Osteocyte (in vitro differentiated cells): ENCODE measurements around the gene MEG3. TPM values are rescaled to one million over a fixed set of nuclear protein-coding genes. Genes with fewer than 3 reads are reported as not detected.

Experiments
- DNase-seq: peaks from one replicate; pipeline ENCODE4 v3.0.0; 2021; ENCODE audit warnings: mixed read lengths; ENCODE audit not compliant: unreplicated experiment; ENCODE audit errors: extremely low spot score
- H3K27ac Mint-ChIP-seq: one replicate; pipeline ENCODE4 v1.8.0; 2021; ENCODE audit warnings: mild to moderate bottlenecking, mixed read lengths; ENCODE audit not compliant: unreplicated experiment
- H3K27me3 Mint-ChIP-seq: one replicate; pipeline ENCODE4 v1.8.0; 2021; ENCODE audit warnings: mixed read lengths; ENCODE audit not compliant: unreplicated experiment
- H3K36me3 Mint-ChIP-seq: one replicate; pipeline ENCODE4 v1.8.0; 2021; ENCODE audit warnings: mixed read lengths; ENCODE audit not compliant: unreplicated experiment
- H3K4me1 Mint-ChIP-seq: one replicate; pipeline ENCODE4 v1.8.0; 2021; ENCODE audit warnings: mixed read lengths; ENCODE audit not compliant: unreplicated experiment
- H3K4me3 Mint-ChIP-seq: one replicate; pipeline ENCODE4 v1.8.0; 2021; ENCODE audit warnings: mild to moderate bottlenecking, moderate library complexity, mixed read lengths; ENCODE audit not compliant: unreplicated experiment
- H3K9me3 Mint-ChIP-seq: one replicate; pipeline ENCODE4 v1.8.0; 2021; ENCODE audit warnings: mixed read lengths; ENCODE audit not compliant: unreplicated experiment
- CTCF ChIP-seq: fragments of 200-600 bp; sonication (generic); IDR thresholded peaks from 2 replicates; pipeline ENCODE4 v1.5.0; 2021; ENCODE audit warnings: antibody characterized with exemption, mild to moderate bottlenecking, moderate library complexity
- total RNA-seq: library from RNA; stranded (reverse); gene quantifications from 2 replicates; pipeline ENCODE4 v1.2.1, GENCODE V29; 2021

MEG3 gene
- total RNA-seq, 1 donor from 2014 or later: not detected

- DNase-seq: no peak
- no peaks in the 10 kb centered on the region for H3K9me3 Mint-ChIP-seq
- no peak overlapping the region for H3K27ac Mint-ChIP-seq
- H3K4me1 Mint-ChIP-seq: peaks cover 27% of the 10 kb centered on the region
- no peaks in the 10 kb centered on the region for H3K36me3 Mint-ChIP-seq
- H3K4me3 Mint-ChIP-seq: no peak overlapping the region
- no peaks in the 10 kb centered on the region for H3K27me3 Mint-ChIP-seq
- TF ChIP-seq CTCF: no peak
Observed at GRCh38 chr14:100820957-100821356, 5.0 kb upstream of the MEG3 start.

GRCh38 chr14:100822013-100822412 lies 3.9 kb upstream of the MEG3 start:
- TF ChIP-seq CTCF: no peak
- Mint-ChIP-seq H3K4me3 (no peak overlapping the region), H3K36me3 (no peaks in the 10 kb centered on the region), H3K4me1 (peaks cover 24% of the 10 kb centered on the region), H3K9me3 (no peaks in the 10 kb centered on the region), H3K27me3 (no peaks in the 10 kb centered on the region), H3K27ac (no peak overlapping the region)
- DNase-seq: no peak

GRCh38 chr14:100822532-100823296 lies 3.2 kb upstream of the MEG3 start:
- Mint-ChIP-seq H3K27me3 (no peaks in the 10 kb centered on the region), H3K4me3 (no peak overlapping the region), H3K4me1 (peaks cover 22% of the 10 kb centered on the region), H3K36me3 (no peaks in the 10 kb centered on the region), H3K27ac (peak overlapping the region; percentile 39), H3K9me3 (no peaks in the 10 kb centered on the region)
- no peak for DNase-seq
- TF ChIP-seq CTCF: no peak

- peak overlapping the region; percentile 39 for H3K27ac Mint-ChIP-seq
Observed at GRCh38 chr14:100823413-100824080, 2.4 kb upstream of the MEG3 start.

More at GRCh38 chr14:100823413-100824080, 2.4 kb upstream of the MEG3 start:
- no peak for DNase-seq
- Mint-ChIP-seq H3K4me1 (peaks cover 19% of the 10 kb centered on the region), H3K4me3 (no peak overlapping the region), H3K36me3 (no peaks in the 10 kb centered on the region), H3K9me3 (no peaks in the 10 kb centered on the region), H3K27me3 (no peaks in the 10 kb centered on the region)
- no peak for TF ChIP-seq CTCF
